NCI-H187 (cell line): ENCODE measurements around the gene CBLIF.
"Not testable (repeated sequence)": the region's sequence is repeated elsewhere in the genome, so short reads cannot be mapped to it uniquely, and the experiment has no call there.

Source experiments
- DNase-seq, 2 experiments: peaks; one replicate each; lab custom pipeline; 2025; lab: John Stamatoyannopoulos, UW

The CBLIF gene

DNA sequence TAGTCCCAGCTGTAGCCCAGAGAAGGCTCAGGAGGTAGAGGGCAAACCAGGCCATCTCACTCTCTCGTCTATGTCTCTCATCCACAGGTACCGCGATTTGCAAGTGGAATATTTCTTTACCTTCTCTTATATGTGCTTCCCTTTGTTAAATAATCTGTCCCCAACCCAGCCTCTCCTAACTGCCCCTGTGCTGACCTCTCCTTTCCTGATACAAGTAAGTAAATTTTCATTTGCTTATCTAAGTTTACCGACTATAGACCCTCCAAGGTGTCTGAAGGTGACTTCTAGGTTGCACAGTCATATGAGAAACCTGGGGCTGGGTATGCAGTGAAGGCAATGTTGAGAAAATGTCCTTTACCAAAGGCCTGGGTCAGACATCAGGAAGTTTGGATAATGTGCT lies at the start of gene CBLIF:
Gene CBLIF, minus strand, starts transcription at position 101 of the 400 bp plus-strand sequence. Its CDS starts 46 bp downstream, at position 55.
- no peak for DNase-seq

GRCh38 chr11:59894616-59895015 lies 49.3 kb upstream of the CBLIF start:
- DNase-seq, result no peak

DNA sequence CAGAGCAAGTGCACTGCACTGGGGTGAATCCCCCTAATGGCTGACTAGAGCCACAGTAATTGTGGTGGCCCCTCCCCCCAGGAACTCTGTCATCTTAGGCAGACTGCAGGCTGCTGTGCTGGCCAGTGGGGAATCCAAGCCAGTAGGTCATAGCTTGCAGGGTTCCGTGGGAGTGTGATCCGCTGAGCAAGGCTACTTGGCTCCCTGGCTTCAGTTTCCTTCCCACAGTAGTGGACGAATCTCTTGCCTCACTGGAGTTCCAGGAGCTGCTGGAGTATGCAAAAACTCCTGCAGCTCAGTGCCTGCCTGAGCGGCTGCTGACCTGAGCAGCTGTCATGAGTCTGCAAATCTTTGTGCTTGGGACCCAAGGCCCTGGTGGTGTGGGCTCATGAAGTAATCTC lies 46.5 kb upstream of the CBLIF start:
- no peak for DNase-seq

GRCh38 chr11:59887156-59887555 lies 41.9 kb upstream of the CBLIF start:
- DNase-seq, result not testable (repeated sequence)

DNA sequence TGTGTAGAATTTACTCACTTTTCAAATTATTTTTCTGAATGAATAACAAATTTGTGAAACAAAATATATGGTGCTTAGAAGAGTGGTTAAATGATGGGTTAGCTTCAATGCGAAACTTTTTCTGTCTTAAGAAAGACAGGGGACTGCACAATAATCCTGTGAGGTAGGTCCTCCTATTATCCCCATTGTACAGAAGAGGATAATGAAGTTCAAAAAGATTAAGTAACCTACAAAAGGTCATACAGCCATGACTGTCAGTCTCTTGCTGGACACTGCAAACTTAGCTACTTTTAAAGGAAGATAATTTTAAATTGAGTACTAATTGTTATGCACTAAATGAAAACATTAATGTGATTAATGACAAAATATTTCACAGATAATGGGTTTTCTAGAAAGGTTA lies 38.3 kb upstream of the CBLIF start:
- no peak for DNase-seq

DNA sequence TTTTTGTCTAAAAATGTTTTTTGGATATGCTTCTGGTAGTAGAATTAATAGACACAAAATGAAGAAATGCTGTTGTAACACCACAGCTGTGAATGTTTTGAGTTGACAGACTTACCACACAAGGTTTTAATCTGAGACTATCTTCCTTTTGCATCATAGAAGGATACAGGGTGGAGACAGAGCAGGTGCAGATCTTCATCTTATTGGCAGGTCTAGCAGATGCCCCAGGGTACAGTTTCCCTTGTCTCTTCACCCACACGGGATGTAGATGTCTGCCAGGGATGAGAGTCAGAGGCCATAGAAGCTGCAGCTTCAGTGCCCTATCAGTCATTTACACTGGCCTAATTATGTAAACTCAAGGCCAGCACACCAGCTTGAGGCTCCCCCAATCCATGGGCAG lies 34.3 kb upstream of the CBLIF start:
- no peak for DNase-seq

- no peak for DNase-seq
These were observed 33.3 kb upstream of the CBLIF start, which contains the start of gene OOSP3 for GRCh38 chr11:59878575-59878974. Gene OOSP3, plus strand, starts transcription at chr11:59878782. Its CDS starts 27 bp downstream, at chr11:59878809.

GRCh38 chr11:59877784-59878183 lies 32.5 kb upstream of the CBLIF start:
- no peak for DNase-seq

DNA sequence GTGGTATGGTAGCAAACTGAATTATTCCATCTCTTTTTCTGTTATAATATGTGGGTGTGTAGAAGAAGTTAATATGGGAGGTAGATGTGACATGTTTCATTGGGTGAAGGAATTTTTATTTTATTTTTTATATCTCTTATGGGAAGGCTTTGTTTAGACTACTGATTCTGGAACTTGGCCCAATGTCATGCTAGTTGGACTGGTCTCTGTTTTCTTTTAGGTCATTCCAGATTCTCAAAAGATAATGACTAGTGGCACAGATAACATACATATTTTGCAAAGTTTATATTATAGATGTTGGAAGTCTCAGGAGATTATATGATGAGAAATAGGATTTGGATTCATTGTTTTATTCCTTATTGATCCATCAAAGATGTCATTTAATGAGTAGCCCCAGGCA lies 32.0 kb upstream of the CBLIF start:
- DNase-seq, result no peak

DNA sequence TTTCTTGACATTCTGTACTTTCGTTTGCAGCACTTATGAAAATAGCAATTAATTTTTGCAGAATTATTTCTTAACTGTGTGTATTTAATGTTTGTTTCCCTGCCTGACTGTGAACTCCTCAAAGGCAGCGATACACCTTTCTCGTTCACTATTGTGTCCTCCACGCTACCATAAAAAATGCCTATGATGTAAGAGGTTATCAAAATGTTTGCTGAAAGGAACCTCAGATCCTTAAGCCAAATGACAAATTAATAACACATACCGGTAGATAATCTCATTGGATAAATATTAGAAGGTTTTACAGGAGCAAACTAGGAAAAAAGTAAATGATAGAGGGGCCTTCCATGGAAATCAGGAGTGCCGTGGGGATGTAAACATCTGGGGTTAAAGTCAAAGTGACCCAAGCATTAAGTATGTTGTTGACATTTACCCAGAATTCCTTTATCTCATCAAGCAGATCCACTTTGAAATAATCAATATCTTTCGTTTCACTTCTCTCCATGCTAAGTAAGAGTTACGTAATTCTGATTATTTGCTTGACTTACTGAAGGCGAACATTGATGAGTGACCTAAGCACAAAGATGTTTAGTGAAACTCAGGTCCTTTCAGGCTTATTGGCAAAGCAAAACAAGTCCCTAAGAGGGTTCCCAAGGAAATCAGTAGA lies 30.7 kb upstream of the CBLIF start:
- DNase-seq, result no peak

- DNase-seq, result no peak
These were observed 26.8 kb upstream of the CBLIF start for GRCh38 chr11:59872076-59872475.

DNA sequence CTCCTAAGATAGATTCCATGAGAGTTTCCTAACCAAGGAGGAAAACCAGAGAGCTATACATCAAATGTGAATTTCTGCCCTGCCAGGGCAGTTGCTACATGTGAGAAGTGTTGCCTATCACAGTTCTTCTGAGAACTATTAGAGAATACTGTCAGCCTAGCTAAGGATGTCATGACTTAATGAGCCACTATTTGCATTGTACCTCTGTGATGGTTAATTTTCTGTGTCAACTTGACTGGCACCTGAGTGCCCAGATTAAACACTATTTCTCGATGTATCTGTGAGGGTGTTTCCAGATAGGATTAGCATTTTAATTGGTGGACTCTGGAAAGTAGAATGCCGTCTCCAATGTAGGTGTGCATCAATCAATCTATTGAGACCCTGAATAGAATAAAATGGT lies 22.6 kb upstream of the CBLIF start:
- no peak for DNase-seq

DNA sequence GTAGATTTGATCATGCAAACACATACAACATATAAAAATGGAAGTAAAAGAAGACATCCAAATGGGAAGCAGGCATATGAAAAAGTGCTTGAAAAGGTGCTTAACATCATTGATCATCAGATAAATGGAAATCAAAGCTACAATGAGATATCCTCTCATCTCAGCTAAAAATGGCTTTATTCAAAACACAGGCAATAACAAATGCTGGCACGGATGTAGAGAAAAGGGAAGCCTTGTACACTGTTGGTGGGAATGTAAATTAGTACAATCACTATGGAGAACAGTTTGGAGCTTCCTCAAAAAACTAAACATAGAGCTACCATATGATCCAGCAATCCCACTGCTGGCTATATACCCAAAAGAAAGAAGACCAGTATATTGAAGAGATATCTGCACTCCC lies 21.5 kb upstream of the CBLIF start:
- no peak for DNase-seq

- DNase-seq, result no peak
These were observed 21.1 kb upstream of the CBLIF start, which contains the start of gene TCN1 for GRCh38 chr11:59866397-59866796. Gene TCN1, minus strand, starts transcription at chr11:59866487. Its CDS starts 17 bp downstream, at chr11:59866470.

DNA sequence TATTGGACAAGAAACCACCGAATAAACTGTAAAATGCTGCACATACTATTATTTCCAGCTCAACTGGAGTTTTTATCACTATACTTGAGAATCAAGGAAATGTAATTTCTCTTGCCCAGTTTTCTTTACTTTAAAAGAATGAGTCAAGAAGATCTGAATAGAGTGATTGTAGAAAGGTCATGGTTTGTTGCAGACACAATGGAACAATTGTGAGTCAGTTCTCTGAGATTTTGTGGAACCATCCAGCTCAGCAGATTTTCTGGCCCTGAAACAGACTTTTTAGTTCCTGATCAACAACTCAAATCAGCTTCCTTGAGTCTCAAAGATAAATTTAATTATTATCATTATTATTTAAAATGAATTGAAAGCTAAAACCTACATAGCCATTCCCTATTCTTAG lies 19.7 kb upstream of the CBLIF start:
- DNase-seq, result no peak

- DNase-seq, result no peak
These were observed 17.0 kb upstream of the CBLIF start for GRCh38 chr11:59862252-59862651.

GRCh38 chr11:59859673-59860072 lies 14.4 kb upstream of the CBLIF start:
- no peak for DNase-seq

GRCh38 chr11:59857439-59858434 lies 12.4 kb upstream of the CBLIF start:
- no peak for DNase-seq

DNA sequence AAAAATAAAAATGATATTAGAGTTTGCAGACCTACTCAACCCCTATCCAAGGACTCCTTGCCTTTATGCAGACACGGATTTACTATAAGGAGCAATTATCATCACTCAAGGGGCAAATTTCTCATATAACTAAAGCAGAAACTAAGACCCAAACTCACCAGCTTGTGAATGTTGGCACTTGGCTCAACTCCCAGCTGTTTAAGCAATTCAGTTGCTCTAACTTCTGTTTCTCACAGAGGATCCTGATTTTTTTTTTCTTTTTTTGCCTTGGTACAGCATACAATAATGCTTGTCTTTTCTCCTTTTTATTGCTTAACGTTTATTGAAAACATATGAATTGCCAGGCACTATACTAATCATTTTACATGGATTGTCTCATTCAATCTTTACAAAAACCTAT lies 9.6 kb upstream of the CBLIF start:
- DNase-seq, result no peak

- not testable (repeated sequence) for DNase-seq
These were observed 6.1 kb upstream of the CBLIF start for GRCh38 chr11:59851416-59851815.

- DNase-seq, result not testable (repeated sequence)
These were observed 4.3 kb upstream of the CBLIF start for GRCh38 chr11:59849551-59849950.

DNA sequence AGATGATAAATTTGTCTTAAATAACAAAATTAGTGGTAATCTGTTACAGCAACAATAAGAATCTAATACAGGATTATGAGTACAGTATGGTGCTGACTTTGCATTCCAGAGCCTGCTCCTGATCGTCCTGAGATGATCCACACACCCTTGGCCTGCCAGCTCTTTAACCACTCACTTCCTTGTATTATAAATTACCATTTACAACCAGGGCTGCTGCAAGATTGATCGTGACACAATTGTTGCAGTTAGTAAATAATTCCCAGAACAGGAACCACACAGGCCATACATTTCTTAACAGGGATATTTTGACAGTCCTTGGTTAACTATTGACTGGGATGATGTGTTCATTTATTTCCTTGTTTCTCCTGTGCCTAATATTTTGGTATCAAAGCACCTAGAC lies 3.8 kb upstream of the CBLIF start:
- DNase-seq, result no peak

DNA sequence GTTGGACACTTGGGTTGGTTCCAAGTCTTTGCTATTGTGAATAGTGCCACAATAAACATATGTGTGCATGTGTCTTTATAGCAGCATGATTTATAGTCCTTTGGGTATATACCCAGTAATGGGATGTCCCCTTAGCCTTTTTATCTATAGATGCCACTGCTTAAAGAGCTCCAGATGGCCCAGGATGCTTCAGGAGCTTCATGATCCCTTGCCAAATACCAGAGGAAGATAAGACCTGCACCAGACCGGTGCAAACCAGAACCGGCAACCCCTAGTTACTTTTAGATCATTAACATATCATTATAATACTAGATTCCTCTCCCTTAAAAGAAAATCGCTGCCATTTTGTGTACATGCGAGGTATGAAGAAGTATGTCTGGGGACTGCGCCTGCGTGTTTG lies 3.1 kb upstream of the CBLIF start:
- DNase-seq, result not testable (repeated sequence)
